NCI-H2171 treated with DMSO at 0.1 percent for 48 hours (cell line): Measurements from ENCODE around the gene IGFL2.
A peak's percentile ranks its signal among the peaks of the same experiment; 100 is the strongest.
"Not testable (repeated sequence)": the region's sequence is repeated elsewhere in the genome, so short reads cannot be mapped to it uniquely, and the experiment has no call there.

Source experiments
- DNase-seq: peaks from one replicate; lab custom pipeline; 2025; lab: John Stamatoyannopoulos, UW

IGFL2 gene

GRCh38 chr19:46189971-46190888 lies 42.2 kb downstream of the IGFL2 start:
- no peak for DNase-seq

- no peak for DNase-seq
Observed at GRCh38 chr19:46191356-46191755, 43.3 kb downstream of the IGFL2 start.

- DNase-seq: no peak
Observed at GRCh38 chr19:46191972-46192371, 43.9 kb downstream of the IGFL2 start.

GRCh38 chr19:46192626-46192991 lies 44.6 kb downstream of the IGFL2 start:
- DNase-seq: not testable (repeated sequence)

GRCh38 chr19:46192992-46193650 lies 45.1 kb downstream of the IGFL2 start:
- DNase-seq: no peak

GRCh38 chr19:46193678-46194077 lies 45.6 kb downstream of the IGFL2 start:
- no peak for DNase-seq

- DNase-seq: no peak
Observed at GRCh38 chr19:46195104-46195503, 47.1 kb downstream of the IGFL2 start.

GRCh38 chr19:46195919-46196318 lies 47.9 kb downstream of the IGFL2 start:
- not testable (repeated sequence) for DNase-seq

- no peak for DNase-seq
Observed at GRCh38 chr19:46196410-46197124, 48.5 kb downstream of the IGFL2 start.

GRCh38 chr19:46197314-46198070 lies 49.5 kb downstream of the IGFL2 start:
- no peak for DNase-seq

- no peak for DNase-seq
Observed at GRCh38 chr19:46198756-46199155, 50.7 kb downstream of the IGFL2 start.

GRCh38 chr19:46201454-46202310 lies 53.6 kb downstream of the IGFL2 start:
- no peak for DNase-seq

GRCh38 chr19:46202426-46202825 lies 54.4 kb downstream of the IGFL2 start:
- no peak for DNase-seq

GRCh38 chr19:46202872-46203860 lies 55.1 kb downstream of the IGFL2 start:
- DNase-seq: no peak

GRCh38 chr19:46204008-46204407 lies 56.0 kb downstream of the IGFL2 start:
- no peak for DNase-seq

- no peak for DNase-seq
Observed at GRCh38 chr19:46205183-46205984, 57.3 kb downstream of the IGFL2 start.

GRCh38 chr19:46206176-46206575 lies 58.1 kb downstream of the IGFL2 start:
- peak; percentile 49 for DNase-seq

GRCh38 chr19:46206682-46207081 lies 58.6 kb downstream of the IGFL2 start:
- DNase-seq: no peak

GRCh38 chr19:46207858-46208257 lies 59.8 kb downstream of the IGFL2 start:
- DNase-seq: not testable (repeated sequence)
